IMR-90 (cell line): Measurements from ENCODE around the gene DAB1. TPM values are rescaled to one million over a fixed set of nuclear protein-coding genes. Genes with fewer than 3 reads are reported as not detected.

Experiments
- ATAC-seq: fragments of 200-7000 bp; cut with Tn5 transposase; 2 replicates; pipeline ENCODE4 v1.9.1; 2020; ENCODE audit warnings: low read depth, mild to moderate bottlenecking, moderate library complexity
- BruUV-seq: library from RNA; stranded (reverse); fragments of 400-500 nt; replicated peaks from 2 replicates; lab custom pipeline; 2021; lab: Mats Ljungman, UMichigan
- CTCF ChIA-PET: fragments of 300-600 bp; formaldehyde crosslinking; extraction: SDS; loops from one replicate; lab custom pipeline; 2021; ENCODE audit warnings: antibody characterized with exemption; lab: Yijun Ruan, JAX
- POLR2A ChIA-PET: fragments of 300-600 bp; sonication (Branson Sonifier 250); formaldehyde crosslinking; loops from one replicate; lab custom pipeline; 2022; ENCODE audit warnings: antibody characterized with exemption; ENCODE audit not compliant: unreplicated experiment; lab: Charles Lee
- DNase-seq: peaks from one replicate; pipeline ENCODE4 v3.0.0; 2013
- H2AFZ ChIP-seq: replicated peaks from 2 replicates; pipeline ENCODE3; 2013; ENCODE audit warnings: low read length, mild to moderate bottlenecking; ENCODE audit not compliant: poor library complexity
- H2AK5ac ChIP-seq: 2 replicates; pipeline ENCODE4 v1.6.1; 2013; ENCODE audit warnings: low read depth, low read length, inconsistent platforms
- H2AK9ac ChIP-seq: replicated peaks from 2 replicates; pipeline ENCODE3; 2013; ENCODE audit warnings: mild to moderate bottlenecking, low read depth, low read length, moderate library complexity; ENCODE audit not compliant: poor library complexity
- H2BK120ac ChIP-seq: 2 replicates; pipeline ENCODE4 v1.6.1; 2013; ENCODE audit warnings: low read depth, low read length, inconsistent platforms
- H2BK15ac ChIP-seq: 3 replicates; pipeline ENCODE4 v1.6.1; 2013; ENCODE audit warnings: low read depth, low read length, inconsistent platforms
- H2BK20ac ChIP-seq: 2 replicates; pipeline ENCODE4 v1.6.1; 2013; ENCODE audit warnings: low read depth, mild to moderate bottlenecking, inconsistent platforms, low read length, moderate library complexity
- H2BK5ac ChIP-seq: 2 replicates; pipeline ENCODE4 v1.6.1; 2013; ENCODE audit warnings: mild to moderate bottlenecking, low read depth, low read length, inconsistent platforms; ENCODE audit not compliant: poor library complexity, severe bottlenecking
- H3K14ac ChIP-seq: replicated peaks from 2 replicates; pipeline ENCODE4 v1.6.1; 2013; ENCODE audit warnings: low read depth, low read length, inconsistent platforms
- H3K18ac ChIP-seq: 2 replicates; pipeline ENCODE4 v1.6.1; 2013; ENCODE audit warnings: low read depth, low read length, control low read depth
- H3K23ac ChIP-seq: 2 replicates; pipeline ENCODE4 v1.6.1; 2013; ENCODE audit warnings: low read depth, low read length, inconsistent platforms
- H3K27ac ChIP-seq: 2 replicates; pipeline ENCODE4 v1.5.1; 2013; ENCODE audit warnings: mild to moderate bottlenecking, control low read depth, low read length; ENCODE audit not compliant: insufficient read depth
- H3K27me3 ChIP-seq: 2 replicates; pipeline ENCODE4 v1.6.1; 2013; ENCODE audit warnings: low read length; ENCODE audit not compliant: control insufficient read depth, insufficient read depth
- H3K36me3 ChIP-seq: 2 replicates; pipeline ENCODE4 v1.6.1; 2013; ENCODE audit warnings: low read length, mixed read lengths; ENCODE audit not compliant: control insufficient read depth, insufficient read depth
- H3K4ac ChIP-seq: 2 replicates; pipeline ENCODE4 v1.6.1; 2013; ENCODE audit warnings: low read depth, low read length, inconsistent platforms
- H3K4me1 ChIP-seq: 2 replicates; pipeline ENCODE4 v1.6.1; 2013; ENCODE audit warnings: low read length, mixed read lengths; ENCODE audit not compliant: control insufficient read depth, insufficient read depth
- H3K4me2 ChIP-seq: 2 replicates; pipeline ENCODE4 v1.6.1; 2013; ENCODE audit warnings: low read depth, mild to moderate bottlenecking, control low read depth, low read length, moderate library complexity
- H3K4me3 ChIP-seq: 2 replicates; pipeline ENCODE4 v1.5.1; 2013; ENCODE audit warnings: low read depth, mild to moderate bottlenecking, control low read depth, low read length, moderate library complexity; ENCODE audit not compliant: insufficient read depth
- H3K56ac ChIP-seq: 2 replicates; pipeline ENCODE4 v1.6.1; 2013; ENCODE audit warnings: low read length, inconsistent platforms; ENCODE audit not compliant: insufficient read depth; ENCODE audit errors: extremely low read depth
- H3K79me1 ChIP-seq, 2 experiments: 2 replicates each; pipeline ENCODE4 v1.6.1; 2013; ENCODE audit warnings: low read length in 2 of 2, inconsistent platforms in 1 of 2, low read depth in 1 of 2
- H3K9ac ChIP-seq: 2 replicates; pipeline ENCODE4 v1.6.1; 2013; ENCODE audit warnings: low read depth, low read length, control low read depth
- H3K9me1 ChIP-seq: 2 replicates; pipeline ENCODE4 v1.6.1; 2013; ENCODE audit warnings: low read length, inconsistent platforms; ENCODE audit not compliant: insufficient read depth
- H3K9me3 ChIP-seq: 2 replicates; pipeline ENCODE4 v1.6.1; 2013; ENCODE audit warnings: low read length; ENCODE audit not compliant: control insufficient read depth, insufficient read depth
- H4K20me1 ChIP-seq: 2 replicates; pipeline ENCODE4 v1.6.1; 2013; ENCODE audit warnings: low read length, inconsistent platforms; ENCODE audit not compliant: insufficient read depth
- H4K5ac ChIP-seq: 2 replicates; pipeline ENCODE4 v1.6.1; 2013; ENCODE audit warnings: mild to moderate bottlenecking, low read depth, low read length, control low read depth
- H4K8ac ChIP-seq, 2 experiments: 2 replicates each; pipeline ENCODE4 v1.6.1; 2013; ENCODE audit warnings: low read depth in 2 of 2, low read length in 2 of 2, control low read depth in 1 of 2, inconsistent platforms in 1 of 2
- H4K91ac ChIP-seq: 2 replicates; pipeline ENCODE4 v1.6.1; 2013; ENCODE audit warnings: low read depth, low read length, inconsistent platforms; ENCODE audit not compliant: insufficient read depth
- BHLHE40 ChIP-seq: fragments of 150-350 bp; IDR thresholded peaks from 2 replicates; pipeline ENCODE4 v1.6.1; 2016; ENCODE audit warnings: mild to moderate bottlenecking, low read depth, low read length
- CEBPB ChIP-seq: IDR thresholded peaks from 2 replicates; pipeline ENCODE4 v1.6.1; 2012; ENCODE audit warnings: low read depth, low read length, improper control_type of control experiment
- CHD1 ChIP-seq: IDR thresholded peaks from 2 replicates; pipeline ENCODE4 v1.6.1; 2012; ENCODE audit warnings: low read depth, low read length, improper control_type of control experiment
- FOS ChIP-seq: fragments of 150-350 bp; IDR thresholded peaks from 2 replicates; pipeline ENCODE4 v1.6.1; 2016; ENCODE audit warnings: low read depth, low read length
- MAFK ChIP-seq: IDR thresholded peaks from 2 replicates; pipeline ENCODE4 v1.6.1; 2012; ENCODE audit warnings: low read depth, low read length, improper control_type of control experiment
- NFE2L2 ChIP-seq: fragments of 150-350 bp; IDR thresholded peaks from 2 replicates; pipeline ENCODE4 v1.6.1; 2016; ENCODE audit warnings: low read depth, mild to moderate bottlenecking, low read length
- RCOR1 ChIP-seq: IDR thresholded peaks from 2 replicates; pipeline ENCODE4 v1.6.1; 2012; ENCODE audit warnings: mild to moderate bottlenecking, low read length, improper control_type of control experiment; ENCODE audit not compliant: insufficient replicate concordance
- SMC3 ChIP-seq: fragments of 150-350 bp; IDR thresholded peaks from 2 replicates; pipeline ENCODE4 v1.6.1; 2016; ENCODE audit warnings: low read depth, mild to moderate bottlenecking, antibody characterized with exemption, low read length, moderate library complexity
- WGBS, 2 experiments: methylation state at CpG; one replicate each; pipeline versions ENCODE4 v1.1.5 to v1.1.7; 2013; ENCODE audit warnings: missing lambda C conversion rate in 2 of 2; ENCODE audit not compliant: insufficient read length in 1 of 2; ENCODE audit errors: extremely low coverage in 2 of 2; 5-methylcytosine and 5-hydroxymethylcytosine counted together
- dilution Hi-C: fragments of 300-500 bp; cut with HindIII; formaldehyde crosslinking; loops from one replicate; pipeline ENCODE4 v1.14.3; 2018; ENCODE audit warnings: low sequenced_read_pairs; ENCODE audit not compliant: unreplicated experiment
- in situ Hi-C: fragments of 300-500 bp; cut with MboI; formaldehyde crosslinking; loops from 3 replicates; pipeline ENCODE4 v1.14.3; 2019; ENCODE audit warnings: low sequenced_read_pairs, inconsistent platforms, mixed read lengths
- intact Hi-C: fragments of 100-400 bp; cut with micrococcal nuclease; formaldehyde crosslinking; loops from 2 replicates; pipeline ENCODE4 v1.10.0; 2022
- polyA plus RNA-seq, 3 experiments: library from polyadenylated mRNA; depleted of rRNA; stranded (reverse); fragments of >200 nt; gene quantifications; 2 replicates each; pipeline ENCODE4 v1.2.3, GENCODE V29; 2012; ENCODE audit warnings: low replicate concordance in 1 of 3
- total RNA-seq: library from RNA; depleted of rRNA; stranded (reverse); fragments of >200 nt; gene quantifications from 2 replicates; pipeline ENCODE4 v1.2.3, GENCODE V29; 2012
- TF ChIP-seq, protein P1 (sequence below): fragments of 150-350 bp; IDR thresholded peaks from 2 replicates; pipeline ENCODE4 v1.6.1; 2016; ENCODE audit warnings: low read depth, mild to moderate bottlenecking, low read length, moderate library complexity, borderline replicate concordance
- TF ChIP-seq, protein P2 (sequence below): fragments of 150-350 bp; IDR thresholded peaks from 2 replicates; pipeline ENCODE4 v1.6.1; 2017; ENCODE audit warnings: mild to moderate bottlenecking, antibody characterized with exemption, low read length, low read depth
- TF ChIP-seq, protein P3 (sequence below): conservative IDR thresholded peaks from 2 replicates; pipeline ENCODE4 v1.5.1; 2012; ENCODE audit warnings: mild to moderate bottlenecking, low read depth, low read length, improper control_type of control experiment

The DAB1 gene
- total and polyA plus RNA-seq, 2 of the 4 experiments (the other 2 are of a cell fraction): 0.18 to 0.41 TPM

GRCh38 chr1:57327946-57328345 lies 95.9 kb downstream of the DAB1 start:
- Histone ChIP-seq H3K9ac (no peak overlapping the region), H3K79me1 (no peaks in the 10 kb centered on the region), H3K4me3 (no peak overlapping the region), H2BK20ac (no peak overlapping the region), H2AFZ (no peak overlapping the region), H3K23ac (no peak overlapping the region), H3K9me3 (no peaks in the 10 kb centered on the region), H3K27ac (no peak overlapping the region), H4K91ac (no peak overlapping the region), H4K20me1 (no peaks in the 10 kb centered on the region), H3K4me1 (no peaks in the 10 kb centered on the region), H3K18ac (no peak overlapping the region), H3K4ac (no peak overlapping the region), H3K9me1 (no peaks in the 10 kb centered on the region), H3K14ac (no peak overlapping the region), H3K4me2 (no peak overlapping the region), H2BK5ac (no peak overlapping the region), H3K36me3 (no peaks in the 10 kb centered on the region), H4K5ac (no peak overlapping the region), H2AK5ac (no peak overlapping the region), H4K8ac (no peak overlapping the region), H2BK15ac (no peak overlapping the region), H3K56ac (no peak overlapping the region), H2BK120ac (no peak overlapping the region), H2AK9ac (no peak overlapping the region), H3K27me3 (no peaks in the 10 kb centered on the region; the same call in 1 of the 2 replicates)
- WGBS, 2 experiments: 90% methylated on average over 2 of the region's 4 CpGs; no CpG with 5 or more reads in 1 of the 2 experiments
- dilution Hi-C loops (no loop called here), intact Hi-C loops (no loop called here), in situ Hi-C loops (no loop called here)
- ATAC-seq (no peak), DNase-seq (no peak)
- TF ChIP-seq, protein P1, sequence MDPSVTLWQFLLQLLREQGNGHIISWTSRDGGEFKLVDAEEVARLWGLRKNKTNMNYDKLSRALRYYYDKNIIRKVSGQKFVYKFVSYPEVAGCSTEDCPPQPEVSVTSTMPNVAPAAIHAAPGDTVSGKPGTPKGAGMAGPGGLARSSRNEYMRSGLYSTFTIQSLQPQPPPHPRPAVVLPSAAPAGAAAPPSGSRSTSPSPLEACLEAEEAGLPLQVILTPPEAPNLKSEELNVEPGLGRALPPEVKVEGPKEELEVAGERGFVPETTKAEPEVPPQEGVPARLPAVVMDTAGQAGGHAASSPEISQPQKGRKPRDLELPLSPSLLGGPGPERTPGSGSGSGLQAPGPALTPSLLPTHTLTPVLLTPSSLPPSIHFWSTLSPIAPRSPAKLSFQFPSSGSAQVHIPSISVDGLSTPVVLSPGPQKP: no peak
- TF ChIP-seq CEBPB: no peak
- no peak for TF ChIP-seq MAFK
- TF ChIP-seq, protein P2, sequence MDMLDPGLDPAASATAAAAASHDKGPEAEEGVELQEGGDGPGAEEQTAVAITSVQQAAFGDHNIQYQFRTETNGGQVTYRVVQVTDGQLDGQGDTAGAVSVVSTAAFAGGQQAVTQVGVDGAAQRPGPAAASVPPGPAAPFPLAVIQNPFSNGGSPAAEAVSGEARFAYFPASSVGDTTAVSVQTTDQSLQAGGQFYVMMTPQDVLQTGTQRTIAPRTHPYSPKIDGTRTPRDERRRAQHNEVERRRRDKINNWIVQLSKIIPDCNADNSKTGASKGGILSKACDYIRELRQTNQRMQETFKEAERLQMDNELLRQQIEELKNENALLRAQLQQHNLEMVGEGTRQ: no peak
- TF ChIP-seq, protein P3, sequence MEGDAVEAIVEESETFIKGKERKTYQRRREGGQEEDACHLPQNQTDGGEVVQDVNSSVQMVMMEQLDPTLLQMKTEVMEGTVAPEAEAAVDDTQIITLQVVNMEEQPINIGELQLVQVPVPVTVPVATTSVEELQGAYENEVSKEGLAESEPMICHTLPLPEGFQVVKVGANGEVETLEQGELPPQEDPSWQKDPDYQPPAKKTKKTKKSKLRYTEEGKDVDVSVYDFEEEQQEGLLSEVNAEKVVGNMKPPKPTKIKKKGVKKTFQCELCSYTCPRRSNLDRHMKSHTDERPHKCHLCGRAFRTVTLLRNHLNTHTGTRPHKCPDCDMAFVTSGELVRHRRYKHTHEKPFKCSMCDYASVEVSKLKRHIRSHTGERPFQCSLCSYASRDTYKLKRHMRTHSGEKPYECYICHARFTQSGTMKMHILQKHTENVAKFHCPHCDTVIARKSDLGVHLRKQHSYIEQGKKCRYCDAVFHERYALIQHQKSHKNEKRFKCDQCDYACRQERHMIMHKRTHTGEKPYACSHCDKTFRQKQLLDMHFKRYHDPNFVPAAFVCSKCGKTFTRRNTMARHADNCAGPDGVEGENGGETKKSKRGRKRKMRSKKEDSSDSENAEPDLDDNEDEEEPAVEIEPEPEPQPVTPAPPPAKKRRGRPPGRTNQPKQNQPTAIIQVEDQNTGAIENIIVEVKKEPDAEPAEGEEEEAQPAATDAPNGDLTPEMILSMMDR: no peak
- no peak for TF ChIP-seq CHD1
- TF ChIP-seq NFE2L2: no peak
- no peak for TF ChIP-seq BHLHE40
- TF ChIP-seq SMC3: no peak
- no peak for TF ChIP-seq RCOR1
- TF ChIP-seq FOS: no peak
- ChIA-PET POLR2A (no interaction called here), CTCF (no interaction called here)
- BruUV-seq: no TSS peak
